BE2C (cell line): Measurements from ENCODE around the gene PTPRR.

Experiments used
- DNase-seq: peaks from one replicate; pipeline ENCODE4 v3.0.0-alpha.2; 2020
- H3K27me3 ChIP-seq: fragments of 250-450 bp; sonication (Bioruptor Pico); 2 replicates; pipeline ENCODE4 v1.5.1; 2020; ENCODE audit warnings: mild to moderate bottlenecking
- H3K36me3 ChIP-seq: fragments of 250-450 bp; sonication (Bioruptor Pico); 2 replicates; pipeline ENCODE4 v1.5.1; 2020; ENCODE audit warnings: mild to moderate bottlenecking
- H3K4me1 ChIP-seq: fragments of 250-450 bp; sonication (Bioruptor Pico); 2 replicates; pipeline ENCODE4 v1.5.1; 2020
- H3K4me3 ChIP-seq: 2 replicates; pipeline ENCODE4 v1.5.1; 2011; ENCODE audit warnings: low read depth, low read length
- H3K9me3 ChIP-seq: fragments of 250-450 bp; sonication (Bioruptor Pico); 2 replicates; pipeline ENCODE4 v1.5.1; 2020
- CTCF ChIP-seq: IDR thresholded peaks from 2 replicates; pipeline ENCODE4 v1.5.1; 2012; ENCODE audit warnings: mild to moderate bottlenecking, low read depth, low read length

PTPRR gene

GRCh38 chr12:70652451-70652850 is 268.1 kb downstream of the PTPRR start:
- Histone ChIP-seq H3K4me3 (no peak overlapping the region), H3K4me1 (no peaks in the 10 kb centered on the region), H3K36me3 (peaks cover 51% of the 10 kb centered on the region), H3K9me3 (no peaks in the 10 kb centered on the region), H3K27me3 (no peaks in the 10 kb centered on the region)
- no peak for DNase-seq
- no peak for TF ChIP-seq CTCF

- Histone ChIP-seq H3K4me1 (no peaks in the 10 kb centered on the region; the same call in 1 of the 2 replicates), H3K27me3 (no peaks in the 10 kb centered on the region), H3K9me3 (no peaks in the 10 kb centered on the region), H3K4me3 (no peak overlapping the region), H3K36me3 (peaks cover 38% of the 10 kb centered on the region)
- TF ChIP-seq CTCF: no peak
- no peak for DNase-seq
These were observed 271.7 kb downstream of the PTPRR start for GRCh38 chr12:70648831-70649230.

GRCh38 chr12:70648191-70648590 is 272.3 kb downstream of the PTPRR start:
- no peaks in the 10 kb centered on the region for H3K27me3 ChIP-seq
- H3K4me1 ChIP-seq: no peaks in the 10 kb centered on the region; the same call in 1 of the 2 replicates
- no peak overlapping the region for H3K4me3 ChIP-seq
- H3K36me3 ChIP-seq: peaks cover 38% of the 10 kb centered on the region
- no peaks in the 10 kb centered on the region for H3K9me3 ChIP-seq
- no peak for DNase-seq
- TF ChIP-seq CTCF: no peak

- no peak for TF ChIP-seq CTCF
- H3K4me1 ChIP-seq: no peaks in the 10 kb centered on the region; the same call in 1 of the 2 replicates
- H3K4me3 ChIP-seq: no peak overlapping the region
- no peaks in the 10 kb centered on the region for H3K9me3 ChIP-seq
- DNase-seq: no peak
- H3K27me3 ChIP-seq: no peaks in the 10 kb centered on the region
- peaks cover 31% of the 10 kb centered on the region for H3K36me3 ChIP-seq
These were observed 273.7 kb downstream of the PTPRR start for GRCh38 chr12:70646850-70647249.

- peak; percentile 16 for DNase-seq
- Histone ChIP-seq H3K4me3 (peak overlapping the region; percentile 36), H3K27me3 (no peaks in the 10 kb centered on the region)
These were observed 274.8 kb downstream of the PTPRR start for GRCh38 chr12:70645494-70646317.

More at GRCh38 chr12:70645494-70646317, 274.8 kb downstream of the PTPRR start:
- no peak for TF ChIP-seq CTCF
- no peaks in the 10 kb centered on the region for H3K9me3 ChIP-seq
- peaks cover 32% of the 10 kb centered on the region for H3K36me3 ChIP-seq
- H3K4me1 ChIP-seq: no peaks in the 10 kb centered on the region; the same call in 1 of the 2 replicates
